Islet precursor cell (in vitro differentiated cells): ENCODE results near the gene ZNF578.
"Not testable (repeated sequence)": the region's sequence is repeated elsewhere in the genome, so short reads cannot be mapped to it uniquely, and the experiment has no call there.

ENCODE experiments used
- DNase-seq: peaks from one replicate; pipeline ENCODE4 v3.0.0-alpha.2; 2018

Gene ZNF578

DNA sequence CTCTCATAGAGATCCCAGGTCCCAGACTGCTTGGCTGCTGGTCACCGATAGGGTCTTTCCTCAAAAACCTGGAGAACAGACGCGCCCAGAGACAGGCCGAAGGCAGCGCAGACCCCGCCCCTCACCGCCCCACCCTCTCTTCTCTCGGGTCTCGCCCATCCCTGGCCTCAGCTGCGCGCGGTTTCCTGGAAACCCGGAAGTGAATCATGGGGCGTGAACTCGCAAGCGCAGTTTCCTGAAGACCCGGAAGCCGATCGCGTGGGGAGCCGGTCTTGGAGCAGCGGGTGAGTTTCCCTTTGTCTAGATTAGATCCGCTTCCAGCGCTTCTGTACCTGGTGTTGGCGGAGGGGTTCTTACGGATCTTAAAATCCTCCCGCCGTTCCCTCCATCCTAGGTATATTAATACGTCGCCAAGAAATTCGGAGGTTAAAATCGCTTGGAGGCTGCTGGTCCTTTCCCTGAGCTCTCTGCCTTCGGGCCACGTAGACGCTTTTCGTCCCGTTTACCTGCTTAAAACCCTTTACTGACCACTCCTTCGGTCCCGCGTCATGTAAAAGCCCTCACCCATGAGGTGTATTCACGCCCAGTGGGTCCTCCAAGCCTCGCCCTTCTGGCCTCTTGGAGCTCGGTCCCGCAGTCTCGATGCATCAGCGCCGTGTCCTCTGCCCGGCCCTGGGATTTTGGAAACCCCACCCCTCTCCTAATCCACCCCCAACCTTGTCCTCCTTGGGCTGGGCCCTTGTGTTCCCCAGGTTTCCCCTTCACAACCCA, at the start of gene ZNF578:
TSS of gene ZNF578 (plus strand) at position 230 of the 771 bp plus-strand sequence. CDS start 48,293 bp downstream, outside the sequence.
- no peak for DNase-seq

DNA sequence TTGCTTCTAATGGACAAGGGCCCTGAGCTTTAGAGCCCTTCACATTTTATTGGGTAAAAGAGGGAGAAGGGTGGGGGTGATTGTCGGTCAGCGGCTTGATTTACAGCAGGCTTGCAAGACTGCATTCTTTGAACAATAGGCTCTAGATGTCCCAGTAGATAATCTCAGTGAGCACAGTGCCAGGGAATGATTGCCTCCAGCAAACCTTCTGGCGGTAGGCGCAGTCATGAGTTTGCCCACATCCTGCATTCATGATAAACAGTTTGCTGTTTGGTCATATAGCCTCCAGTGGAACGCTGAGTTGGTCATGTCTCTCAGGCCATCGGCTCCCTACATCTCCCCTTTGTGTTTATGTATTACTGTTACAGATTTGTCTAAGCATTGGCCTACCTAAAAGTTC, 43.1 kb upstream of the ZNF578 start:
- no peak for DNase-seq

DNA sequence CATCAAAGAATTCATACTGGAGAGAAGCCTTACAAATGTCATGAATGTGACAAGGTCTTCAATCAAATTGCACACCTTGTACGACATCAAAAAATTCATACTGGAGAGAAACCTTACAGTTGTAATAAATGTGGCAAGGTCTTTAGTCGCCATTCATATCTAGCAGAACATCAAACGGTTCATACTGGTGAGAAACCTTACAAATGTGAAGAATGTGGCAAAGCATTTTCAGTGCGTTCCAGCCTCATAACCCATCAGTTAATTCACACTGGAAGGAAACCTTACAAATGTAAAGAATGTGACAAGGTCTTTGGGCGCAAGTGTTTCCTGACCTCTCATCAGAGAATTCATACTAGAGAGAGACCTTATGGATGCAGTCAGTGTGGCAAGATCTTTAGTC, 37.6 kb upstream of the ZNF578 start:
- no peak for DNase-seq

DNA sequence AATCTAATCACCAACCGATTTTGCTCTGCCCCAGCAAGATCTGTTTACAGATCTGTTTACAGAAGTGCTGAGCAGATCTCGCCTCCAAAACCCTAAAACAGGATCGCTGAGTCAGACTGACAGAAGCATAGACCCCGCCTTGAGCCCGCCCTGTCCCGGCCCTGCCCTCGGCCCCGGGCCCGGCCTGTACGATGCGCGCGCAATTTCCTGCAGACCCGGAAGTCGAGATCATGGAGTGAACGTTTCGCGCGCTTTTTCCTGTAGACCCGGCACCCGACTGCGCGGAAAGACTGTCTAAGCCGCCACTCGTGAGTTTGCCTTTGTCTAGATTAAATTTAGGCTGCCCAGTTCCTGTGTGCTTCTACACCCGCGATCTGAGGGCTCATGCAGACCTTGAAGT, 24.4 kb upstream of the ZNF578 start, which contains the start of gene ZNF534:
TSS of gene ZNF534 (plus strand) at position 212 of the 400 bp plus-strand sequence. CDS start 2,327 bp downstream, outside the sequence.
- no peak for DNase-seq

DNA sequence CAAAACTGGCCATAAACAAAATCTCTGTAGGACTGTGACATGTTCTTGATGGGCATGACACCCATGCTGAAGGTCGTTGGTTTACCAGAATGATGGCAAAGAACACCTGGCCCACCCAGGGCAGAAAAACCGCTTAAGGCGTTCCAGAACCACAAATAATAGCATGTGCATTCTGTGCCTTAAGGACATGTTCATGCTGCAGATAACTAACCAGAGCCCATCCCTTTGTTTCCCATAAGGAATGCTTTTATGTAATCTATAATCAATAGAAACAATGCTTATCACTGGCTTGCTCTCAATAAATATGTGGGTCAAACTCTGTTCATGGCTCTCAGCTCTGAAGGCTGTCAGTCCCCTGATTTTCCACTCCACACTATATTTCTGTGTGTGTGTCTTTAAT, 11.2 kb upstream of the ZNF578 start:
- DNase-seq: no peak

DNA sequence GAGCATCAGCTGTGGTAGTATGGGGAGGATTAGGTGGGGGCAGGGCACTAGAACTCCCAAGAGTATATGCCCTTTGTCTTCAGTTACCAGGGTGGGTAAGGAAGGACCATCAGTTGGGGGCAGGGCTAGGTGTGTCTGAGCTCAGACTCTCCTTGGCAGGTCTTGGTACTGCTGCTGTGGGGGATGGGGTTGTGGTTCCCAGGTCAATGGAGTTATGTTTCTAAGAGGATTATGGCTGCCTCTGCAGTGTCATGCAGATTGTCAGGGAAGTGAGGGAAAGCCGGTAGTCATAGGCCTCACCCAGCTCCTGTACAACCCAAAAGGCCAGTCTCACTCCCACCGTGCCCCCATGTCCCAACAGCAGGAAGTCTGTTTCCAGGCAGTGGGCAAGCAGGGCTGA, 8.8 kb upstream of the ZNF578 start:
- DNase-seq: no peak

DNA sequence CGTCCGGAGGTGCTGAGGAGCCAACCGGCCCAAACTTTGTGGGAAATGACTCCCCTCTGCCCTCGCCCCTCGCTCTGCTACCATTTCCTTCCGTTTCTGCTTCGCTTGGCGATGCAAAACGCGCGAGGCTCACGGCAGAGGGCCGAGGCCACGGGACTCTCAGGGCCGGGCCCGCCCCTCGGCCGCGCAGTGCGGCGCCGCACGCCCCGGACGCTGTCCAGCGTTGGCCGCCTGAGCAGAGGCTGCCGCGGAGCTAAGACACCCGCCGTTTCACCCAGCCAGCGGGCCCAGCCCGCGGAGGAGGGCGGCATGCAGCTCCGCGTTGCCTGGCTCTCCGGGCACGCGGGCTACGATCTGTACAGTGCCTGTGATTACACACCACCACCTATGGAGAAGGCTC, 2.1 kb upstream of the ZNF578 start:
- no peak for DNase-seq

DNA sequence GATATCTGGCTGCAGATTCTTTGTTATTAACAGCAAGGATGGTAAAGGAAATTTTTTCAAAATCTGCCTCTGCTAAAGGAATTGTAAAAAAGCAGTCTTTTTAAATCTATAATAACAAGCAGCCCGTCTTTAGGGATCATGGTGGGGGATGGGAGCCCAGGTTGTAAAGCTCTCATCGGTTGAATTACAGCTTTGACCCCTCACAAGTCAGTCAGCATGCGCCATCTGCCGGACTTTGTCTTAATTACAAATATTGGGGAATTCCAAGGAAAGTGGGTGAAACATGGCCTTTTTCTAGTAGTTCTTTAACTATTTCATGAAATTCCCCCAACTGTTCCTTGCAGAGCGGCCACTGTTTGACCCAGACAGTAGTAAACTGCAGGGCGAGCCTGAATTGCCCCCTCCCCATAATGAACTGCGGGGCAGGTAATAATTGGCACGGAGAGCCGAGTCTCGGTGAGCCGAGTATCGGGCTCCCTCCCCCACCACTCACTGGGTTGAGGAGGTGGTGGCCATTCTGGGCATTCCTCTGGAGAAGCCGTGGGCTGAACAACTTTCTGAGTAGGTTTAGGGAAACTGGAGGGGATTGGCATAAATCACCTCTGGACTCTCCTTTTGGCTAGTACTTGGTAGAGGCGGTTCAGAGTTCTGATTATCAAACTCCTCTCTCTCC, 11.6 kb downstream of the ZNF578 start:
- no peak for DNase-seq

DNA sequence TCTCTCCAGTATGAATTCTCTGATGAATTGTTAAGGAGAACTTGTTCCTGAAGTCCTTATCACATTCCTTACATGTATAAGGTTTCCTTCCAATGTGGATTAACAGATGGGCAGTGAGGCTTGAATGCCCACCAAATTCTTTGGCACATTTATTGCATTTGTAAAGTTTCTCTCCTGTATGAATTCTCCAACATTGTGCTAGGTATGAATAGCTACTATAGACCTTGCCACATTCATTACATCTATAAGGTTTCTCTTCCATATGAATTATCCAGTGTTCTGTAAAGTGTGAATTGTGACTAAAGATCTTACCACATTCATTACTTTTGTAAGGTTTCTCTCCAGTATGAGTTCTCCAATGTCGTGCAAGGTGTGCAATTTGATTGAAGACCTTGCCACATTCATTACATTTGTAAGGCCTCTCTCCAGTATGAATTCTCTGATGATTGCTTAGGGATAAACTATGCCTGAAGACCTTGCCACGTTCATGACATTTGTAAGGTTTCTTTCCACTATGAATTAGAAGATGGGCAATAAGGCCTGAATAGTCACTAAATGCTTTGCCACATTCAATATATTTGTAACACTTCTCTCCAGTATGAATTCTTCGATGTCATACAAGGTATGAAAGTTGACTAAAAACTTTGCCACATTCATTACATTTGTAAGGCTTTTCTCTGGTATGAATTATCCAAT, 20.4 kb downstream of the ZNF578 start:
- DNase-seq: no peak

DNA sequence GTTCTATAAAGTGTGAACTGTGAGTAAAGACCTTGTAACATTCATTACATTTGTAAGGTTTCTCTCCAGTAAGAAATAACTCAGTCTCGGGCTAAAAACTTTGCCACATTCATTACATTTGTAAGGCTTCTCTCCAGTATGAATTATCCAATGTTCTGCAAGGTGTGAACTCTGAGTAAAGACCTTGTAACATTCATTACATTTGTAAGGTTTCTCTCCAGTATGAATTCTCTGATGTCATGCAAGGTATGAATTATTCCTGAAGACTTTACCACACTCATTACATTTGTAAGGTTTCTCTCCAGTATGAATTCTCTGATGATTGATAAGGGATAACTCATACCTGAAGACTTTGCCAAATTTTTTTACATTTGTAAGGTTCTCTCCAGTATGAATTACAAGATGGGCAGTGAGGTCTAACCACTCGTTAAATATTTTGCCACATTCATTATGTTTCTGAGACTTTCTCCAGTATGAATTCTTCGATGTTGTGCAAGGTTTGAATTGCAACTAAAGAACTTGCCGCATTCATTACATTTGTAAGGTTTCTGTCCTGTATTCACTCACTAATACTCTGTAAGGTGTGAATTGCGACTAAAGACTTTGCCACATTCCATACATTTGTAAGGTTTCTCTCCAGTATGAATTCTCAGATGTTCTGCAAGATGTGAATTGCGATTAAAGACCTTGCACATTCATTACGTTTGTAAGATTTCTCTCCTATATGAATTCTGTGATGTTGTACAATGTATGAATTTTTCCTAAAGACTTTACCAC, 21.2 kb downstream of the ZNF578 start:
- no peak for DNase-seq

DNA sequence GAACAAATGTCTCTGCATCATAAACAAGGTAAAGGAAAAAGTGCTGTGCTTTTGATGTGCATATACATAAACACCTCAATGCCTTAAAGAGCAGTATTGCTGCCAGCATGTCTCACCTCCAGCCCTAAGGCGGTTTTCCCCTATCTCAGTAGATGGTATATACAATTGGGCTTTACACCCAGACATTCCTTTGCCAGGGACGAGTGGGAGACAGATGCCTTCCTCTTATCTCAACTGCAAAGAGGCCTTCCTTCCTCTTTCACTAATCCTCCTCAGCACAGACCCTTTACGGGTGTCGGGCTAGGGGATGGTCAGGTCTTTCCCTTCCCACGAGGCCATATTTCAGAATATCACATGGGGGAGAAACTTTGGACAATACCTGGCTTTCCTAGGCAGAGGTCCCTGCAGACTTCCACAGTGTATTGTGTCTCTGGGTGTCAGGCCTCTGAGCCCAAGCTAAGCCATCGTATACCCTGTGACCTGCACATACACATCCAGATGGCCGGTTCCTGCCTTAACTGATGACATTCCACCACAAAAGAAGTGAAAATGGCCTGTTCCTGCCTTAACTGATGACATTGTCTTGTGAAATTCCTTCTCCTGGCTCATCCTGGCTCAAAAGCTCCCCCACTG, 30.9 kb downstream of the ZNF578 start:
- not testable (repeated sequence) for DNase-seq

DNA sequence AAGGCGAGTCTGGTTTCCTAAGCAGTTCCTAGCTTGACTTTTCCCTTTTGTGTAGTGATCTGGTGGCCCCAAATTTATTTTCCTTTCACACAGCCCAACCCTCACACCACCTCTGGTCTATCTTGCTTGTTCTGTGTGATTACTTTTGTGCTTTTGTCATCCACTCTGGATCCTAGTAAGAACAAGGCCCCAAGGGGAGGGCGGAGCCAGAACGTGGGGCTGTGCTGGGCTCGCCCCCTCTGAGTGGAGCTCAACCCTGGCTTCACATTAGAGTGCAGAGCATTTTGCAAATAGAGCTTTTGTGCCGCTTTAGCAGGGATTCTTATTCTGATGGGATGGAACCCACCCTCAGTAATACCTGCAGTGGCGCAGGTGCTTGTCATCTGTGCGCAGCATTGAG, 31.7 kb downstream of the ZNF578 start:
- not testable (repeated sequence) for DNase-seq

DNA sequence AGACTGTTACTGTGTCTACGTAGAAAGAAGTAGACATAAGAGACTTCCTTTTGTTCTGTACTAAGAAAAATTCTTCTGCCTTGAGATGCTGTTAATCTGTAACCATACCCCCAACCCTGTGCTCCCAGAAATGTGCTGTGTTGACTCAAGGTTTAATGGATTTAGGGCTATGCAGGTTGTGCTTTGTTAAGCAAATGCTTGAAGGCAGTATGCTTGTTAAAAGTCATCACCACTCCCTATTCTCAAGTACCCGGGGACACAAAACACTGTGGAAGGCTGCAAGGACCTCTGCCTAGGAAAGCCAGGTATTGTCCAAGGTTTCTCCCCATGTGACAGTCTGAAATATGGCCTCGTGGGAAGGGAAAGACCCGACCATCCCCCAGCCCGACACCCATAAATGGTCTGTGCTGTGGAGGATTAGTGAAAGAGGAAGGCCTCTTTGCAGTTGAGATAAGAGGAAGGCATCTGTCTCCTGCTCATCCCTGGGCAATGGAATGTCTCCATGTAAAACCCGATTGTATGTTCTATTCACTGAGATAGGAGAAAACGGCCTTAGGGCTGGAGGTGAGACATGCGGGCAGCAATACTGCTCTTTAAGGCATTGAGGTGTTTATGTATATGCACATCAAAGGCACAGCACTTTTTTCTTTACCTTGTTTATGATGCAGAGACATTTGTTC, 32.3 kb downstream of the ZNF578 start:
- not testable (repeated sequence) for DNase-seq

DNA sequence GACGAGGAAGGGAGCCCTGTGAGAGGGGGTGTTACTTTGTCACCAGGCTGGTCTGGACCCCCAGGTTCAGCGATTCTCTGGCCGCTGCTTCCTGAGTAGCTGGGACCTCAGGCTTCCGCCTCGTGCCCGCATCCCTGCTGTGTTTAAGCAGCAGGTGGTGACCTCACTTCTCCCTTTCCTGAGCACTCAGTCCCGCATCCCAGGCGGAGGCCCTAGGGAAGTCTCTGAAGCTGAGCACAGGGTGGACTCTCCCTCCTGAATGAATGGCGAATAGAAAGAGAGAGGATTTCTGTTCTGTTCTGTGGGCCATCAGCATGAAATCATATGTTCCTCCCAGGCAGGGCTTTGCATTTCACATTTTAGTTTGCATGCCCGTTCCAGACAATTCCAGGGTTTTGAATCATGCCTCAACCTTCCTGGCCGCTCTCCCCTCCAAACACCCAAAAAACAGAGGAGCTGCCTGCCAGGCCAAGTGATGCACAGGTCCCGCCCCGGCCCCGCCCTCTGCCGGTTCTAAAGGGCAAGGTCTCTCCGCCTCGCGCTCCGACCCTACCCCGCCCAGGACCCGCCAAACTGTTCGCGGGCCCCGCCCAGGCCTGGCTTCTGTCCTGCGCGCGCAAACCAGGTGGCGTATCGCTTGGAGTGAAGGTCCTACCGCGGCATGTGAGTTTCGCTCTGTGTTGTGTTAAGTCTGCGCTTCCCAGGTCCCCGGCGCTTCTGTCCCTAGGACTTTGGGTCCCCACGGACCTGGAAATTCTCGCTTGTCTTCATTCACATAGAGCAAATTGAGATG, 39.0 kb downstream of the ZNF578 start:
- peak; percentile 93 for DNase-seq

DNA sequence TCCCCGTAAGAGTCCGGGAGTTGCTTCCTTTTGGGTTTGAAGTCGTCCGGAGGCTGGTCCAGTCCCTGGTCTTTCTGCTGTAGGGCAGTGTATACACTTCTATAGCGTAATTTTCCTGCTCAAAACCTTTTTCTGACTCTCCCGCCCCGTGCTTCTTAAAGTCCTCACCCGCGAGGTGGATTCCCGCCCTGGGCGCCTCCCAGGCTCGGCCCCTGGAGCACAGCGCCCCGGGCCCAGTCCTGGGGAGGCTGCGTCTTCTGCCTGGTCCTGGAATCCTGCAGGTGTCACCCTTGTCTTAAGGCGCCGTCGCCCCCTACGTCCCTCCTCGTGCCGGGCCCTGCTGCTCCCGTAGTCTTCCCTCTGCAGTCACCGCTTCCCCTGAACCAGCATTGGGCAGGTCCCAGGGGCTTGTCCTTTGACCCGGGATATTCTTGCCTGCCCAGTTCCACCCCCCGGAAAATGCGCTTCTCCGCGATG, 39.7 kb downstream of the ZNF578 start:
- peak; percentile 91 for DNase-seq

DNA sequence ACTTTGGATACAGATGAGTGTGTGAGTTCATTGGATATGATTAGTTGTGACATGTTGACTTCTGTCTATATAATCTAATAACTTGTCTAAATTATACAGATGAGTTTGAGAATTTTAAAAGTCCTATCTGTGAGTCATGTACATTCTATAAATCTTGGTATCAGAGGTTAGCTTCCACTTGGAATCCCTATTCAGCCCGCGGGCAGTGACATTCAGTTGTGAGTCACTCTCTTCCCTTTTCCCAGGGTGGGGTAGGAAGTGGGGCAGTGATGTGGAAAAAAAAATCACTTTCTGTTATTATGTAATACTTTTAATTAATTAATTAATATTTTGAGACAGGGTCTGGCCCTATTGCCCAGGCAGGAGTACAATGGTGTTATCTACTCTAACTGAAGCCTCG, 41.2 kb downstream of the ZNF578 start:
- no peak for DNase-seq

DNA sequence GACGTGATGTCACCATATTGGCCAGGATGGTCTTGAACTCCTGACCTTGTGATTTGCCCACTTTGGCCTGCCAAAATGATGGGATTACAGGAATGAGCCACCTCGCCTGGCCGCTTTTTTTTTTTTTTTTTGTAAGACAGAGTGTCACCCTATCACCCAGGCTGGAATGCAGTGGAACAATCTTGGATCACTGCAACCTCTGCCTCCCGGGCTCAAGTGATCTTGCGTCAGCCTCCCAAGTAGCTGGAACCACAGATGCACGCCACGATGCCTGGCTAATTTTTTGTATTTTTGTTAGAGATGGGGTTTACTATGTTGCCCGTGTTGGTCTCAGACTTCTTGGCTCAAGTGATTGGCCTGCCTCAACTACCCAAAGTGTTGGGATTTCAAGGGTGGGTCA, 45.2 kb downstream of the ZNF578 start:
- DNase-seq: no peak

DNA sequence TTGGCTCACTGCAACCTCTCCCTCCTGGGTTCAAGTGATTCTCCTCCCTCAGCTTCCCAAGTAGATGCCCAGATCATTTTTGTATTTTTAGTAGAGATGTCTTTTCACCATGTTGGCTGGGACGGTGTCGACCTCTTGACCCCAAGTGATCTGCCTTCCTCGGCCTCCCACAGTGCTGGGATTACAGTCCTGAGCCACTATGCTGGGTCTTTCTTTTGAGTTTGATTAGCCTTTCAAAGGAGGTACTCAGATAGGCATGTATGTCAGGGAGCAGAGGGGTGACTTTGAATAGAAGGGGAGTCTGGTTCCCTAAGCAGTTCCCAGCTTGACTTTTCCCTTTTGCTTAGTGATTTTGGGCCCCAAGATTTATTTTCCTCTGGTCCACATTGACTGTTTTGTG, 47.1 kb downstream of the ZNF578 start:
- not testable (repeated sequence) for DNase-seq

DNA sequence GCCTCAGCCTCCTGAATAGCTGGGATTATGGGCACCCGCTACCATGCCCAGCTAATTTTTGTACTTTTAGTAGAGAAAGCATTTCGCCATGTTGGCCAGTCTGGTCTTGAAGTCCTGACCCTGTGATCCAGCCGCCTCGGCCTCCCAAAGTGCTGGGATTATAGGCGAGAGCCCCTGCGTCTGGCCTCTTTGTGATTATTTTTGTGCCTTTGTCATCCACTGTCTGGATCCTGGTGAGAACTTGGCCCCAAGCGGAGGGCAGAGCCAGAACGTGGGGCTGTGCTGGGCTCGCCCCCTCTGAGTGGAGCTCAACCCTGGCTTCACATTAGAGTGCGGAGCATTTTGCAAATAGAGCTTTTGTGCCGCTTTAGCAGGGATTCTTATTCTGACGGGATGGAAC, 47.6 kb downstream of the ZNF578 start:
- not testable (repeated sequence) for DNase-seq

DNA sequence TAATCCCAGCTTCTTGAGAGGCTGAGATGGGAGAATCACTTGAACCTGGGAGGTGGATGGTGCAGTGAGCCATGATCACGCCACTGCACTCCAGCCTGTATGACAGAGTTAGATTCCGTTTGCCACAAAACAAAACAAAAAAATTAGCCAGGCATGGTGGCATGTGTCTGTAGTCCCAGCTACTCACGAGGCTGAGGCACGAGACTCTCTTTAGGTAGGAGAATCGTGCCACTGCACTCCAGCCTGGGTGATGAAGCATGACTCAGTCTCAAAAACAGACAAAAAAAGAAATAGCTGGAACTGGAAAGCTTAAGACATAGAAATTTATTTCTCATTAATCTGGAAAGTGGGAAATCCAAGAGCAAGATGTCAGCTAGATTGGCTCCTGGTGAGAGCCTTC, 53.9 kb downstream of the ZNF578 start:
- no peak for DNase-seq

DNA sequence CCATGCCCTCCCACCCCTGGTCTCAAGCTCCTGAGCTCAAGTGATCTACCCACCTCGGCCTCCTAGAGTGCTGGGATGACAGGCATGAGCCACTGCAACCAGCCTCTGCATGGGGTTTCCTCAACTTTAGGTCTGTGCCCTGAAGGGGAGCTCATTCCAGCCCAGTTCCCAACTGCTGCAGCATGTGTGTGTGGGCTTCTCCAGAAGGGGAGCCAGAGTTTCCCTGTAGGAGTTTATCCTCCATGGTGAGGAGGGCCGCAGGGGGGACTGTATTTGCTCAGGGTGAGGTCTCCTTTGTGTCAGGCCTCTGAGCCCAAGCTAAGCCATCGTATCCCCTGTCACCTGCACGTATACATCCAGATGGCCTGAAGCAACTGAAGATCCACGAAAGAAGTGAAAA, 62.8 kb downstream of the ZNF578 start:
- DNase-seq: no peak
